Keratinocyte (primary cell): Measurements from ENCODE around the gene MAMDC2. TPM values are rescaled to one million over a fixed set of nuclear protein-coding genes. Genes with fewer than 3 reads are reported as not detected.

ENCODE experiments used
- DNase-seq: peaks from one replicate; pipeline ENCODE4 v3.0.0-alpha.2; 2011; ENCODE audit warnings: low read depth, missing footprints, low spot score
- FAIRE-seq: peaks from 2 replicates; lab custom pipeline; 2011; peaks lifted over from hg19 to GRCh38; lab: Jason Lieb, UNC
- H2AFZ ChIP-seq: 2 replicates; pipeline ENCODE4 v1.6.0; 2012; ENCODE audit warnings: low read length, control low read depth, inconsistent platforms; ENCODE audit not compliant: control insufficient read depth
- H3K27ac ChIP-seq: 2 replicates; pipeline ENCODE4 v1.5.1; 2011; ENCODE audit warnings: low read length; ENCODE audit not compliant: control insufficient read depth, insufficient read depth
- H3K27me3 ChIP-seq: 3 replicates; pipeline ENCODE4 v1.6.0; 2011; ENCODE audit warnings: low read length; ENCODE audit not compliant: control insufficient read depth, insufficient read depth; ENCODE audit errors: extremely low read depth
- H3K36me3 ChIP-seq, 2 experiments: 2 replicates in 1 of 2; 3 replicates in 1 of 2; pipeline ENCODE4 v1.5.1; 2011; ENCODE audit warnings: low read length in 2 of 2, mild to moderate bottlenecking in 1 of 2; ENCODE audit not compliant: control insufficient read depth in 2 of 2, insufficient read depth in 2 of 2; ENCODE audit errors: extremely low read depth in 1 of 2
- H3K4me1 ChIP-seq: 3 replicates; pipeline ENCODE4 v1.5.1; 2011; ENCODE audit warnings: low read length; ENCODE audit not compliant: control insufficient read depth, insufficient read depth; ENCODE audit errors: extremely low read depth
- H3K4me2 ChIP-seq: 3 replicates; pipeline ENCODE4 v1.6.0; 2011; ENCODE audit warnings: low read depth, low read length; ENCODE audit not compliant: control insufficient read depth, insufficient read depth; ENCODE audit errors: extremely low read depth
- H3K4me3 ChIP-seq, 3 experiments: fragments of 200-600 bp in 1 of 3; sonication (generic) in 1 of 3; 2 replicates in 2 of 3; 3 replicates in 1 of 3; pipeline ENCODE4 v1.5.1; 2011 to 2016; ENCODE audit warnings: low read length in 3 of 3, mild to moderate bottlenecking in 3 of 3, control low read depth in 2 of 3, inconsistent platforms in 1 of 3, low read depth in 1 of 3, mixed read lengths in 1 of 3, mixed run types in 1 of 3, moderate library complexity in 1 of 3; ENCODE audit not compliant: control insufficient read depth in 2 of 3, insufficient read depth in 2 of 3; ENCODE audit errors: extremely low read depth in 1 of 3
- H3K79me2 ChIP-seq: 2 replicates; pipeline ENCODE4 v1.6.0; 2012; ENCODE audit warnings: low read length; ENCODE audit not compliant: control insufficient read depth, insufficient read depth
- H3K9ac ChIP-seq: 3 replicates; pipeline ENCODE4 v1.6.0; 2011; ENCODE audit warnings: low read length; ENCODE audit not compliant: control insufficient read depth, insufficient read depth; ENCODE audit errors: extremely low read depth
- H3K9me1 ChIP-seq: 3 replicates; pipeline ENCODE4 v1.6.0; 2011; ENCODE audit warnings: low read length; ENCODE audit not compliant: control insufficient read depth, insufficient read depth; ENCODE audit errors: extremely low read depth
- H3K9me3 ChIP-seq: 2 replicates; pipeline ENCODE4 v1.5.1; 2012; ENCODE audit warnings: low read depth, low read length; ENCODE audit not compliant: control insufficient read depth
- H4K20me1 ChIP-seq: 3 replicates; pipeline ENCODE4 v1.6.0; 2011; ENCODE audit warnings: low read length; ENCODE audit not compliant: control insufficient read depth, insufficient read depth; ENCODE audit errors: extremely low read depth
- CTCF ChIP-seq, 3 experiments: IDR thresholded peaks in 1 of 3; conservative IDR thresholded peaks in 1 of 3; optimal IDR thresholded peaks in 1 of 3; 2 replicates in 2 of 3; 3 replicates in 1 of 3; pipeline versions ENCODE3 to v1.5.1; 2011; ENCODE audit warnings: low read length in 3 of 3, mild to moderate bottlenecking in 3 of 3, moderate library complexity in 2 of 3, control low read depth in 1 of 3, inconsistent platforms in 1 of 3; ENCODE audit not compliant: insufficient read depth in 2 of 3; ENCODE audit errors: extremely low read depth in 1 of 3
- EZH2 ChIP-seq: IDR thresholded peaks from one replicate; pipeline ENCODE4 v1.6.1; 2012; ENCODE audit warnings: inconsistent platforms, mild to moderate bottlenecking, low read length, moderate library complexity
- dilution Hi-C: fragments of 300-500 bp; cut with MboI; formaldehyde crosslinking; loops from one replicate; pipeline ENCODE4 v1.7.0; 2020; ENCODE audit warnings: low sequenced_read_pairs; ENCODE audit not compliant: extremely low pct_ligation_motif_present
- polyA plus RNA-seq, 5 experiments: library from polyadenylated mRNA; depleted of rRNA in 3 of 5; stranded (reverse) in 3 of 5; stranded (forward) in 1 of 5; unstranded in 1 of 5; fragments of >200 nt; gene quantifications; 1 replicate in 1 of 5; 2 replicates in 3 of 5; 3 replicates in 1 of 5; pipeline versions ENCODE4 v1.2.1 to v1.2.3, GENCODE V29; 2011 to 2012; ENCODE audit warnings: missing spikeins in 2 of 5, low read depth in 1 of 5, low replicate concordance in 1 of 5

The MAMDC2 gene
- polyA plus RNA-seq, 1 donor (not counting 4 experiments of a cell fraction or from before 2014, with no cell fraction given): 4.2 TPM

- H3K36me3 ChIP-seq: no peaks in the 10 kb centered on the region
- no peak overlapping the region for H3K4me2 ChIP-seq
- dilution Hi-C loops: no loop called here
- no peaks in the 10 kb centered on the region for H3K9me1 ChIP-seq
- peak; percentile 13 for FAIRE-seq
- no peak overlapping the region for H2AFZ ChIP-seq
- H3K4me1 ChIP-seq: no peaks in the 10 kb centered on the region
- no peaks in the 10 kb centered on the region for H3K27me3 ChIP-seq
- TF ChIP-seq EZH2 (no peak), CTCF (optimal IDR thresholded peaks at IDR 0.05 in 1 of 3, IDR thresholded peaks at IDR 0.05 in 1 of 3, conservative IDR thresholded peaks at IDR 0.05 in 1 of 3; ENCODE audit: extremely low read depth in 1 of 3, insufficient read depth in 2 of 3, low read length in 3 of 3) (no peak)
- H4K20me1 ChIP-seq: no peaks in the 10 kb centered on the region
- no peak overlapping the region for H3K9ac ChIP-seq
- no peak overlapping the region for H3K27ac ChIP-seq
- no peaks in the 10 kb centered on the region for H3K79me2 ChIP-seq
- no peak overlapping the region for H3K4me3 ChIP-seq
- no peak for DNase-seq
- H3K9me3 ChIP-seq: no peaks in the 10 kb centered on the region
Measured at GRCh38 chr9:70007831-70008230, 35.8 kb upstream of the MAMDC2 start.

GRCh38 chr9:70010015-70010414 is 33.6 kb upstream of the MAMDC2 start:
- H3K4me2 ChIP-seq: no peak overlapping the region
- no peak for DNase-seq
- H3K4me1 ChIP-seq: peaks cover 8% of the 10 kb centered on the region
- dilution Hi-C loops: no loop called here
- no peak overlapping the region for H2AFZ ChIP-seq
- no peaks in the 10 kb centered on the region for H3K9me1 ChIP-seq
- no peak overlapping the region for H3K9ac ChIP-seq
- no peaks in the 10 kb centered on the region for H3K27me3 ChIP-seq
- no peaks in the 10 kb centered on the region for H4K20me1 ChIP-seq
- H3K9me3 ChIP-seq: no peaks in the 10 kb centered on the region
- no peaks in the 10 kb centered on the region for H3K79me2 ChIP-seq
- no peak overlapping the region for H3K4me3 ChIP-seq
- H3K27ac ChIP-seq: no peak overlapping the region
- FAIRE-seq: no peak
- TF ChIP-seq EZH2 (no peak), CTCF (optimal IDR thresholded peaks at IDR 0.05 in 1 of 3, IDR thresholded peaks at IDR 0.05 in 1 of 3, conservative IDR thresholded peaks at IDR 0.05 in 1 of 3; ENCODE audit: extremely low read depth in 1 of 3, insufficient read depth in 2 of 3, low read length in 3 of 3) (no peak)
- no peaks in the 10 kb centered on the region for H3K36me3 ChIP-seq
